GM12878 (cell line): Measurements from ENCODE around the gene BSN.

ENCODE experiments used
- CEBPZ ChIP-seq: fragments of 150-350 bp; IDR thresholded peaks from 2 replicates; pipeline ENCODE4 v1.6.1; 2016; ENCODE audit warnings: low read depth, low read length
- CTCF ChIP-seq, 3 experiments: IDR thresholded peaks in 2 of 3; conservative IDR thresholded peaks in 1 of 3; 2 replicates each; pipeline ENCODE4 v1.5.1; 2011; ENCODE audit warnings: low read depth in 3 of 3, low read length in 3 of 3, mild to moderate bottlenecking in 3 of 3, control low read depth in 2 of 3, moderate library complexity in 2 of 3, inconsistent platforms in 1 of 3, mixed read lengths in 1 of 3; ENCODE audit not compliant: control insufficient read depth in 2 of 3, insufficient read depth in 1 of 3; ENCODE audit errors: extremely low read depth in 1 of 3
- DPF2 ChIP-seq: fragments of 450-650 bp; IDR thresholded peaks from 2 replicates; pipeline ENCODE4 v1.6.1; 2017; ENCODE audit warnings: mild to moderate bottlenecking
- EGR1 ChIP-seq, 2 experiments: IDR thresholded peaks; 1 replicate in 1 of 2; 2 replicates in 1 of 2; pipeline ENCODE4 v1.6.1; 2011 to 2012; ENCODE audit warnings: low read depth in 2 of 2, low read length in 2 of 2, borderline replicate concordance in 1 of 2, mild to moderate bottlenecking in 1 of 2, moderate library complexity in 1 of 2
- EP300 ChIP-seq, 2 experiments: fragments of 150-350 bp in 1 of 2; IDR thresholded peaks; 2 replicates each; pipeline ENCODE4 v1.6.1; 2011 to 2012; ENCODE audit warnings: low read depth in 2 of 2, low read length in 2 of 2, borderline replicate concordance in 1 of 2, improper control_type of control experiment in 1 of 2, inconsistent platforms in 1 of 2; ENCODE audit not compliant: control insufficient read depth in 1 of 2
- MYC ChIP-seq: IDR thresholded peaks from 2 replicates; pipeline ENCODE4 v1.6.1; 2011; ENCODE audit warnings: mild to moderate bottlenecking, low read length, moderate library complexity, inconsistent platforms; ENCODE audit not compliant: insufficient read depth, insufficient replicate concordance, insufficient read length, severe bottlenecking
- POLR2A ChIP-seq: IDR thresholded peaks from 2 replicates; pipeline ENCODE4 v1.6.1; 2011; ENCODE audit warnings: low read depth, mild to moderate bottlenecking, low read length
- POLR2AphosphoS5 ChIP-seq: IDR thresholded peaks from 2 replicates; pipeline ENCODE4 v1.6.1; 2011; ENCODE audit warnings: mild to moderate bottlenecking, low read length, inconsistent platforms
- RFX5 ChIP-seq: IDR thresholded peaks from 2 replicates; pipeline ENCODE4 v1.6.1; 2011; ENCODE audit warnings: low read depth, low read length, improper control_type of control experiment
- SMAD1 ChIP-seq: fragments of 450-650 bp; IDR thresholded peaks from 2 replicates; pipeline ENCODE4 v1.6.1; 2018; ENCODE audit warnings: mild to moderate bottlenecking, low read depth; ENCODE audit not compliant: partially characterized antibody
- SREBF2 ChIP-seq: IDR thresholded peaks from 2 replicates; pipeline ENCODE4 v1.6.1; 2012; ENCODE audit warnings: mild to moderate bottlenecking, low read length
- TCF12 ChIP-seq: IDR thresholded peaks from 2 replicates; pipeline ENCODE4 v1.6.1; 2011; ENCODE audit warnings: low read depth, mild to moderate bottlenecking, low read length

- no peak for TF ChIP-seq POLR2AphosphoS5
- no peak for TF ChIP-seq CTCF (IDR thresholded peaks at IDR 0.05 in 2 of 3, conservative IDR thresholded peaks at IDR 0.05 in 1 of 3; ENCODE audit: control insufficient read depth in 2 of 3, extremely low read depth in 1 of 3, insufficient read depth in 1 of 3, low read depth in 3 of 3, low read length in 3 of 3)
- TF ChIP-seq TCF12: no peak
- no peak for TF ChIP-seq SREBF2
- no peak for TF ChIP-seq DPF2
- TF ChIP-seq SMAD1: no peak
- TF ChIP-seq EGR1 (IDR thresholded peaks at IDR 0.05; ENCODE audit: borderline replicate concordance in 1 of 2, low read depth in 2 of 2, low read length in 2 of 2): no peak
- no peak for TF ChIP-seq EP300 (IDR thresholded peaks at IDR 0.05; ENCODE audit: borderline replicate concordance in 1 of 2, control insufficient read depth in 1 of 2, low read depth in 2 of 2, low read length in 2 of 2)
- TF ChIP-seq RFX5: no peak
- no peak for TF ChIP-seq MYC
- TF ChIP-seq CEBPZ: no peak
- TF ChIP-seq POLR2A: no peak
These were observed 30.2 kb upstream of the BSN start for GRCh38 chr3:49523756-49524747.
